Measurements from ENCODE around the gene PXK.

Gene PXK

DNA sequence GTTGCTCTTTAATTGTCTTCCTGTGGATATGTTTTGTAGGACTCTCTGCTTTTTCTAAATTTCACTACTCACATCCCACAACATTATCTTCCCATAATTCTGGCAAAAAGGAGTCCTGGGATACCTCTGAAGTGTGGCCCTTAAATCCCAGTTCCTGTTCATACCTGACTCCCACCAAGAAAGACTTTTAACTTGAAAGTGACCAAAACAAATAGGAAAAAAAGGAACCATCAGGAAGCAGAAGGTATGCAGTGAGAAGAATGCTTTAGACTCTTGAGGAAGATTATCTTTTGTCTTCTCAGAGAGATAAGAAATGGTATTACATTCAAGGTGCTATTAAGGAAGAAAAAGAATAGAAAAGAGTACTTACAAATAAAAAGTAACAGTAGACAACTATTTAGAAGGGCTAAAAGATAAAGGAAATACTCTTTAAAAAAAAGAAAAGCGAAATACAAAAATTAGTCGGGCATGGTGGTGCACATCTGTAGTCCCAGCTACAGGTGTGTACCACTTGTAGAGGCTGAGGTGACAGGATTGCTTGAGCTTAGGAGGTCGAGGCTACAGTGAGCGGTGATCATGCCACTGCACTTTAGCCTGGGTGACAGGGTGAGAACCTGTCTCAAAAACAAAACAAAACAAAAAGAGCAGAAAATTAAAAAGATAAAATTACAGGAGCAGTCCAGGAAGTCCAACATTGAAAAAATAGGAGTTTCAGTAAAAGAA is 46.8 kb downstream of the PXK start:
- Mint-ChIP-seq H3K36me3 (peaks cover 8% of the 10 kb centered on the region), H3K27me3 (no peaks in the 10 kb centered on the region), H3K9me3 (no peaks in the 10 kb centered on the region), H3K4me3 (no peak overlapping the region), H3K4me1 (no peaks in the 10 kb centered on the region), H3K27ac (no peak overlapping the region)

GRCh38 chr3:58383476-58383875 is 50.8 kb downstream of the PXK start:
- no peaks in the 10 kb centered on the region for H3K9me3 Mint-ChIP-seq
- no peaks in the 10 kb centered on the region for H3K4me1 Mint-ChIP-seq
- H3K27me3 Mint-ChIP-seq, result no peaks in the 10 kb centered on the region
- peaks cover 8% of the 10 kb centered on the region for H3K36me3 Mint-ChIP-seq
- H3K4me3 Mint-ChIP-seq, result no peak overlapping the region
- no peak overlapping the region for H3K27ac Mint-ChIP-seq

- Mint-ChIP-seq H3K27me3 (no peaks in the 10 kb centered on the region), H3K9me3 (no peaks in the 10 kb centered on the region), H3K4me1 (peaks cover 3% of the 10 kb centered on the region), H3K36me3 (peaks cover 8% of the 10 kb centered on the region), H3K4me3 (no peak overlapping the region), H3K27ac (no peak overlapping the region)
Measured at GRCh38 chr3:58383904-58384303, 51.2 kb downstream of the PXK start.

GRCh38 chr3:58384381-58385090 is 51.8 kb downstream of the PXK start:
- no peaks in the 10 kb centered on the region for H3K27me3 Mint-ChIP-seq
- peaks cover 5% of the 10 kb centered on the region for H3K36me3 Mint-ChIP-seq
- H3K27ac Mint-ChIP-seq, result no peak overlapping the region
- peaks cover 3% of the 10 kb centered on the region for H3K4me1 Mint-ChIP-seq
- no peaks in the 10 kb centered on the region for H3K9me3 Mint-ChIP-seq
- H3K4me3 Mint-ChIP-seq, result no peak overlapping the region

- no peaks in the 10 kb centered on the region for H3K27me3 Mint-ChIP-seq
- H3K36me3 Mint-ChIP-seq, result peaks cover 13% of the 10 kb centered on the region
- H3K4me3 Mint-ChIP-seq, result no peak overlapping the region
- peaks cover 3% of the 10 kb centered on the region for H3K4me1 Mint-ChIP-seq
- H3K9me3 Mint-ChIP-seq, result no peaks in the 10 kb centered on the region
- no peak overlapping the region for H3K27ac Mint-ChIP-seq
Measured at GRCh38 chr3:58386626-58387365, 54.1 kb downstream of the PXK start.

- H3K36me3 Mint-ChIP-seq, result peaks cover 8% of the 10 kb centered on the region
Measured at GRCh38 chr3:58387650-58388546, 55.2 kb downstream of the PXK start.

GRCh38 chr3:58388550-58389091 is 55.9 kb downstream of the PXK start:
- H3K4me1 Mint-ChIP-seq, result peaks cover 3% of the 10 kb centered on the region
- H3K4me3 Mint-ChIP-seq, result no peak overlapping the region
- no peaks in the 10 kb centered on the region for H3K9me3 Mint-ChIP-seq
- no peak overlapping the region for H3K27ac Mint-ChIP-seq
- no peaks in the 10 kb centered on the region for H3K27me3 Mint-ChIP-seq
- H3K36me3 Mint-ChIP-seq, result peaks cover 8% of the 10 kb centered on the region

More at GRCh38 chr3:58387650-58388546, 55.2 kb downstream of the PXK start:
- Mint-ChIP-seq H3K27me3 (no peaks in the 10 kb centered on the region), H3K4me1 (peaks cover 3% of the 10 kb centered on the region), H3K4me3 (no peak overlapping the region), H3K9me3 (no peaks in the 10 kb centered on the region), H3K27ac (no peak overlapping the region)

- H3K9me3 Mint-ChIP-seq, result no peaks in the 10 kb centered on the region
- H3K36me3 Mint-ChIP-seq, result peaks cover 10% of the 10 kb centered on the region
- no peak overlapping the region for H3K27ac Mint-ChIP-seq
- H3K4me1 Mint-ChIP-seq, result peaks cover 3% of the 10 kb centered on the region
- no peak overlapping the region for H3K4me3 Mint-ChIP-seq
- no peaks in the 10 kb centered on the region for H3K27me3 Mint-ChIP-seq
Measured at GRCh38 chr3:58391156-58391865, 58.6 kb downstream of the PXK start.

- no peaks in the 10 kb centered on the region for H3K27me3 Mint-ChIP-seq
- H3K4me3 Mint-ChIP-seq, result no peak overlapping the region
- H3K9me3 Mint-ChIP-seq, result no peaks in the 10 kb centered on the region
- peaks cover 3% of the 10 kb centered on the region for H3K4me1 Mint-ChIP-seq
- H3K36me3 Mint-ChIP-seq, result peaks cover 14% of the 10 kb centered on the region
- no peak overlapping the region for H3K27ac Mint-ChIP-seq
Measured at GRCh38 chr3:58392181-58392580, 59.5 kb downstream of the PXK start.

- no peaks in the 10 kb centered on the region for H3K4me1 Mint-ChIP-seq
- no peak overlapping the region for H3K27ac Mint-ChIP-seq
- H3K36me3 Mint-ChIP-seq, result peaks cover 15% of the 10 kb centered on the region
- H3K27me3 Mint-ChIP-seq, result no peaks in the 10 kb centered on the region
- no peak overlapping the region for H3K4me3 Mint-ChIP-seq
- no peaks in the 10 kb centered on the region for H3K9me3 Mint-ChIP-seq
Measured at GRCh38 chr3:58394339-58394738, 61.6 kb downstream of the PXK start.

DNA sequence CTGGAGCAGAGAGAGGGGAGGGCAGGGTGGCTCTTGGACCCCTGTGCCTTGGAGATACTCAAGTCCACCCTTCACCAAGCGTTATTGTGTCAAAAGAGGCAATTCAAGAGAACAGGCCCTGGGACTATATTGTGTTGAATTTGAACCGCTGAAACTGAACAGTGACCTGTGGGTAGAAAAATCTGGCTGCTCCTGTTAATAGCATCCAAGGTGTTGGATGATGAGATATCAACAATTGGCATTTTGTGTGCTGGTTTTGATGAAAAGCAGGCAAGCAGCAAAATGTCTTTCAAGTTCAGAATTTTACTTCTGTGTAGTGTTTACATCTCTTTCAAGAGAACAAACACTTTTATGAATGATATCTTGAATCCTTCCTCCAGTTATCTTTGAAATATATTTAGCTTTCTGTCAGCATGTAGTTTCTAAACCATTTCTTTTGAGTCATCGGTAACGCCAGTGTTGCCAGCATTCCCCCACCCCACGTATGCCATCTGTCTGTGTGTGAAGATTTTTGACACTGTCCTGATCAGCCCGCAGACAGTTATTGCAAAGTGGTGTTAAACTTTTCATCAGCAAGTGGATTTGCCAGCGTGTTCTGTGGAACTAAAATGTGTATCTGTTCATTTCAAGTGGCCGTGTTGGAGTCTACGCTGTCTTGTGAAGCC is 66.1 kb downstream of the PXK start:
- H3K9me3 Mint-ChIP-seq, result no peaks in the 10 kb centered on the region
- no peak overlapping the region for H3K4me3 Mint-ChIP-seq
- peaks cover 7% of the 10 kb centered on the region for H3K36me3 Mint-ChIP-seq
- H3K27ac Mint-ChIP-seq, result no peak overlapping the region
- H3K27me3 Mint-ChIP-seq, result no peaks in the 10 kb centered on the region
- no peaks in the 10 kb centered on the region for H3K4me1 Mint-ChIP-seq

GRCh38 chr3:58403513-58404109 is 70.9 kb downstream of the PXK start:
- Mint-ChIP-seq H3K27me3 (no peaks in the 10 kb centered on the region), H3K4me3 (no peak overlapping the region), H3K9me3 (no peaks in the 10 kb centered on the region), H3K27ac (no peak overlapping the region), H3K36me3 (peaks cover 9% of the 10 kb centered on the region), H3K4me1 (no peaks in the 10 kb centered on the region)

DNA sequence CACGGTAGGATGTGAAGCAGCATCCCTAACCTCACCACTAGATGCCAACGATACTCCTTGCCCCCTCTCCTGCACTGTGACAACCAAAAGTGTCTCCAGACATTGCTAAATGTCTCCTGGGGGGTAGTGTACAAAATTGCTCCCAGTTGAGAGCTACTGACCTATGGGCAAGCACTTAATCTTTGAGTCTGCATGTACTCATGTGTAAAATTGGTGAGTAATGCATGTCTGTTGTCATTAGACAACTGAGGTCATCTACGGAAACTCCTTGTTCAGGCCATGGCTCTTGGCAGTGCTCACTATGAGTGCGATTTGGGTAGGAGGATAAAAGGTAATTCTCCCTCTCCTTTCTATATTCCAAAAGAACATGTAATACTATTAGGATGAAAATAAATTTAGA is 71.7 kb downstream of the PXK start:
- no peaks in the 10 kb centered on the region for H3K9me3 Mint-ChIP-seq
- no peaks in the 10 kb centered on the region for H3K27me3 Mint-ChIP-seq
- H3K27ac Mint-ChIP-seq, result peak overlapping the region; percentile 43
- peaks cover 7% of the 10 kb centered on the region for H3K36me3 Mint-ChIP-seq
- H3K4me3 Mint-ChIP-seq, result no peak overlapping the region
- no peaks in the 10 kb centered on the region for H3K4me1 Mint-ChIP-seq

- no peak overlapping the region for H3K4me3 Mint-ChIP-seq
- H3K9me3 Mint-ChIP-seq, result no peaks in the 10 kb centered on the region
- H3K27me3 Mint-ChIP-seq, result no peaks in the 10 kb centered on the region
- H3K4me1 Mint-ChIP-seq, result no peaks in the 10 kb centered on the region
- H3K36me3 Mint-ChIP-seq, result peaks cover 17% of the 10 kb centered on the region
- H3K27ac Mint-ChIP-seq, result no peak overlapping the region
Measured at GRCh38 chr3:58408906-58409305, 76.2 kb downstream of the PXK start.
